HG03457 (cell line): ENCODE measurements around the gene DEPDC7.
"Not testable (repeated sequence)": the region's sequence is repeated elsewhere in the genome, so short reads cannot be mapped to it uniquely, and the experiment has no call there.

Experiments used
- ATAC-seq: cut with Tn5 transposase; IDR thresholded peaks from one replicate; pipeline ENCODE4 v1.9.1; 2021; ENCODE audit warnings: moderate number of reproducible peaks; ENCODE audit not compliant: unreplicated experiment

Gene DEPDC7

GRCh38 chr11:33021937-33022336 is 6.3 kb downstream of the DEPDC7 start:
- no peak for ATAC-seq

- no peak for ATAC-seq
Observed at GRCh38 chr11:33025339-33025722, 9.7 kb downstream of the DEPDC7 start.

- ATAC-seq, result no peak
Observed at GRCh38 chr11:33027233-33027632, 11.6 kb downstream of the DEPDC7 start.

- no peak for ATAC-seq
Observed at GRCh38 chr11:33027846-33028536, 12.3 kb downstream of the DEPDC7 start.

- no peak for ATAC-seq
Observed at GRCh38 chr11:33028537-33028914, 12.8 kb downstream of the DEPDC7 start.

GRCh38 chr11:33029218-33029617 is 13.5 kb downstream of the DEPDC7 start:
- not testable (repeated sequence) for ATAC-seq

GRCh38 chr11:33033493-33033892 is 17.8 kb downstream of the DEPDC7 start:
- no peak for ATAC-seq

GRCh38 chr11:33035011-33035410 is 19.3 kb downstream of the DEPDC7 start:
- ATAC-seq, result no peak

GRCh38 chr11:33039274-33040032 is 23.8 kb downstream of the DEPDC7 start, which contains the start of gene TCP11L1:
Gene TCP11L1 (plus strand): TSS chr11:33039572. CDS start chr11:33043774, 4,202 bp downstream.
- peak; percentile 73 for ATAC-seq

- ATAC-seq, result no peak
Observed at GRCh38 chr11:33040033-33040861, 24.6 kb downstream of the DEPDC7 start.

GRCh38 chr11:33040862-33041453 is 25.3 kb downstream of the DEPDC7 start:
- ATAC-seq, result no peak

- ATAC-seq, result no peak
Observed at GRCh38 chr11:33043221-33043830, 27.6 kb downstream of the DEPDC7 start.

GRCh38 chr11:33044285-33044756 is 28.6 kb downstream of the DEPDC7 start:
- ATAC-seq, result no peak

- no peak for ATAC-seq
Observed at GRCh38 chr11:33045551-33046255, 30.0 kb downstream of the DEPDC7 start.

- ATAC-seq, result not testable (repeated sequence)
Observed at GRCh38 chr11:33048701-33049100, 33.0 kb downstream of the DEPDC7 start.

- ATAC-seq, result not testable (repeated sequence)
Observed at GRCh38 chr11:33049565-33050408, 34.1 kb downstream of the DEPDC7 start.

- ATAC-seq, result no peak
Observed at GRCh38 chr11:33052231-33052630, 36.6 kb downstream of the DEPDC7 start.

- ATAC-seq, result no peak
Observed at GRCh38 chr11:33055375-33055774, 39.7 kb downstream of the DEPDC7 start.

GRCh38 chr11:33057284-33057683 is 41.6 kb downstream of the DEPDC7 start:
- no peak for ATAC-seq
